GM12878 (cell line): ENCODE measurements around the gene TLDC2. TPM values are rescaled to one million over a fixed set of nuclear protein-coding genes. Genes with fewer than 3 reads are reported as not detected.

Experiments
- CREB1 ChIP-seq: IDR thresholded peaks from 2 replicates; pipeline ENCODE4 v1.6.1; 2012; ENCODE audit warnings: low read depth, mild to moderate bottlenecking, inconsistent platforms
- CREM ChIP-seq: IDR thresholded peaks from 2 replicates; pipeline ENCODE4 v1.6.1; 2014; ENCODE audit warnings: antibody characterized with exemption, low read depth
- IKZF1 ChIP-seq: fragments of 450-650 bp; conservative IDR thresholded peaks from 2 replicates; pipeline ENCODE4 v1.6.1; 2017; ENCODE audit warnings: antibody characterized with exemption, mild to moderate bottlenecking
- LARP7 ChIP-seq: fragments of 450-650 bp; IDR thresholded peaks from 2 replicates; pipeline ENCODE4 v1.6.1; 2017; ENCODE audit warnings: mild to moderate bottlenecking
- MTA2 ChIP-seq: fragments of 450-650 bp; IDR thresholded peaks from 2 replicates; pipeline ENCODE4 v1.6.1; 2016; ENCODE audit warnings: low read depth, mild to moderate bottlenecking, moderate library complexity
- RAD21 ChIP-seq: IDR thresholded peaks from 2 replicates; pipeline ENCODE4 v1.6.1; 2011; ENCODE audit warnings: mild to moderate bottlenecking, low read depth, low read length, moderate library complexity; ENCODE audit not compliant: insufficient read depth
- RFX5 ChIP-seq: IDR thresholded peaks from 2 replicates; pipeline ENCODE4 v1.6.1; 2011; ENCODE audit warnings: low read depth, low read length, improper control_type of control experiment
- ZSCAN29 ChIP-seq: fragments of 450-650 bp; IDR thresholded peaks from 2 replicates; pipeline ENCODE4 v1.6.1; 2017; ENCODE audit warnings: mild to moderate bottlenecking, moderate library complexity
- polyA plus RNA-seq, 11 experiments: library from polyadenylated mRNA; depleted of rRNA in 4 of 11; unstranded in 6 of 11; stranded (reverse) in 5 of 11; fragments of >200 nt; fragmentation: Nextera tagmentation in 4 of 11; fragmentation: Illumina TruSeq in 1 of 11; extraction: Ambion mirVana in 4 of 11; extraction: Trizol in 1 of 11; gene quantifications; 1 replicate in 1 of 11; 2 replicates in 10 of 11; pipeline versions ENCODE4 v1.2.1 to v1.2.3, GENCODE V29; 2011 to 2016; ENCODE audit warnings: inconsistent platforms in 2 of 11, missing spikeins in 2 of 11, low read depth in 1 of 11
- total RNA-seq, 4 experiments: library from RNA; depleted of rRNA in 3 of 4; stranded (reverse); fragments of >200 nt in 3 of 4; fragmentation: Illumina TruSeq in 1 of 4; extraction: Trizol in 1 of 4; gene quantifications; 2 replicates each; pipeline versions ENCODE4 v1.2.1 to v1.2.3, GENCODE V29; 2013 to 2021
- TF ChIP-seq, protein P1 (sequence below): fragments of 450-650 bp; IDR thresholded peaks from 2 replicates; pipeline ENCODE4 v1.6.1; 2017; ENCODE audit warnings: mild to moderate bottlenecking, low read depth, inconsistent platforms; ENCODE audit not compliant: poor library complexity, severe bottlenecking
- TF ChIP-seq, protein P2 (sequence below): fragments of 150-350 bp; IDR thresholded peaks from 2 replicates; pipeline ENCODE4 v1.6.1; 2016; ENCODE audit warnings: low read depth, low read length
- TF ChIP-seq, protein P3 (sequence below): fragments of 450-650 bp; IDR thresholded peaks from 2 replicates; pipeline ENCODE4 v1.6.1; 2017; ENCODE audit warnings: mild to moderate bottlenecking, moderate library complexity
- TF ChIP-seq, protein P4 (sequence below): fragments of 150-350 bp; IDR thresholded peaks from 2 replicates; pipeline ENCODE4 v1.6.1; 2014; ENCODE audit warnings: mild to moderate bottlenecking, low read depth, low read length
- TF ChIP-seq, protein P5 (sequence below): fragments of 450-650 bp; formaldehyde crosslinking; IDR thresholded peaks from 2 replicates; pipeline ENCODE4 v1.5.0; 2022; ENCODE audit warnings: mild to moderate bottlenecking, missing genetic modification characterization

The TLDC2 gene
- total and polyA plus RNA-seq, 10 of the 15 experiments (the other 5 are each of a cell fraction or from before 2014, with no cell fraction given) = 0.05 to 0.41 (median 0.21) TPM

DNA sequence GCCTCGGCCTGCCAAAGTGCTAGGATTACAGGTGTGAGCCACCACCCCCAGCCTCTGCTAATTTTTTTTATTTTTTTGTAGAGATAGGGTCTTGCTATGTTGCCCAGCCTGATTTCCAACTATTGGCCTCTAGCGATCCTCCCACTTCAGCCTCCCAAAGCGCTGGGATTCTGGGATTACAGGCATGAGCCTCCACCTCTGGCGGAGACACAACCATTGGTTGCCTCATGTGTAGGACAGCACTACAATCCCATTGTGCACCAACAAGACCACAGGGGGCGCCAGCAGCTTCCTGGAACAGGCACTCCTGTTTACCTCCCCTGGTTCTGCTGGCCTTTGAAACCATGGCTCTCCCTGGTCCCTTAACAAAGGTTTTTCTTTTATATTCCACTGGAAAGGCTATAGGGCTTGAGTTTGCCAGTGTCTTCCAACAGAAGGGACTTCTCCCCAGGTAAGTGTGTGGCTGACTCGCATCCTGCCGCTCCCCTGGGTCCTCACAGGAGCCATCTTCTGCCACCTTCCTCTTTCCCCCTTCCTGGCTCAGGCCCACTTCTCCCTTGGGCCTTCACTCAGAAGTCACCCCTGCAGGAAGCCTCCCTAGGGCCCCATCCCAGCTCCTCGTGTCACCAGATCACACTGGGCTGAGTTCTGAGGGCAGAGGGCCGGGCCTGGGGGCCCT, 39.2 kb upstream of the TLDC2 start (continued):
- TF ChIP-seq, protein P1, sequence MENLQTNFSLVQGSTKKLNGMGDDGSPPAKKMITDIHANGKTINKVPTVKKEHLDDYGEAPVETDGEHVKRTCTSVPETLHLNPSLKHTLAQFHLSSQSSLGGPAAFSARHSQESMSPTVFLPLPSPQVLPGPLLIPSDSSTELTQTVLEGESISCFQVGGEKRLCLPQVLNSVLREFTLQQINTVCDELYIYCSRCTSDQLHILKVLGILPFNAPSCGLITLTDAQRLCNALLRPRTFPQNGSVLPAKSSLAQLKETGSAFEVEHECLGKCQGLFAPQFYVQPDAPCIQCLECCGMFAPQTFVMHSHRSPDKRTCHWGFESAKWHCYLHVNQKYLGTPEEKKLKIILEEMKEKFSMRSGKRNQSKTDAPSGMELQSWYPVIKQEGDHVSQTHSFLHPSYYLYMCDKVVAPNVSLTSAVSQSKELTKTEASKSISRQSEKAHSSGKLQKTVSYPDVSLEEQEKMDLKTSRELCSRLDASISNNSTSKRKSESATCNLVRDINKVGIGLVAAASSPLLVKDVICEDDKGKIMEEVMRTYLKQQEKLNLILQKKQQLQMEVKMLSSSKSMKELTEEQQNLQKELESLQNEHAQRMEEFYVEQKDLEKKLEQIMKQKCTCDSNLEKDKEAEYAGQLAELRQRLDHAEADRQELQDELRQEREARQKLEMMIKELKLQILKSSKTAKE = peak; percentile 19
- no peak for TF ChIP-seq CREM
- TF ChIP-seq, protein P2, sequence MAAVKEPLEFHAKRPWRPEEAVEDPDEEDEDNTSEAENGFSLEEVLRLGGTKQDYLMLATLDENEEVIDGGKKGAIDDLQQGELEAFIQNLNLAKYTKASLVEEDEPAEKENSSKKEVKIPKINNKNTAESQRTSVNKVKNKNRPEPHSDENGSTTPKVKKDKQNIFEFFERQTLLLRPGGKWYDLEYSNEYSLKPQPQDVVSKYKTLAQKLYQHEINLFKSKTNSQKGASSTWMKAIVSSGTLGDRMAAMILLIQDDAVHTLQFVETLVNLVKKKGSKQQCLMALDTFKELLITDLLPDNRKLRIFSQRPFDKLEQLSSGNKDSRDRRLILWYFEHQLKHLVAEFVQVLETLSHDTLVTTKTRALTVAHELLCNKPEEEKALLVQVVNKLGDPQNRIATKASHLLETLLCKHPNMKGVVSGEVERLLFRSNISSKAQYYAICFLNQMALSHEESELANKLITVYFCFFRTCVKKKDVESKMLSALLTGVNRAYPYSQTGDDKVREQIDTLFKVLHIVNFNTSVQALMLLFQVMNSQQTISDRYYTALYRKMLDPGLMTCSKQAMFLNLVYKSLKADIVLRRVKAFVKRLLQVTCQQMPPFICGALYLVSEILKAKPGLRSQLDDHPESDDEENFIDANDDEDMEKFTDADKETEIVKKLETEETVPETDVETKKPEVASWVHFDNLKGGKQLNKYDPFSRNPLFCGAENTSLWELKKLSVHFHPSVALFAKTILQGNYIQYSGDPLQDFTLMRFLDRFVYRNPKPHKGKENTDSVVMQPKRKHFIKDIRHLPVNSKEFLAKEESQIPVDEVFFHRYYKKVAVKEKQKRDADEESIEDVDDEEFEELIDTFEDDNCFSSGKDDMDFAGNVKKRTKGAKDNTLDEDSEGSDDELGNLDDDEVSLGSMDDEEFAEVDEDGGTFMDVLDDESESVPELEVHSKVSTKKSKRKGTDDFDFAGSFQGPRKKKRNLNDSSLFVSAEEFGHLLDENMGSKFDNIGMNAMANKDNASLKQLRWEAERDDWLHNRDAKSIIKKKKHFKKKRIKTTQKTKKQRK = no peak
- TF ChIP-seq, protein P3, sequence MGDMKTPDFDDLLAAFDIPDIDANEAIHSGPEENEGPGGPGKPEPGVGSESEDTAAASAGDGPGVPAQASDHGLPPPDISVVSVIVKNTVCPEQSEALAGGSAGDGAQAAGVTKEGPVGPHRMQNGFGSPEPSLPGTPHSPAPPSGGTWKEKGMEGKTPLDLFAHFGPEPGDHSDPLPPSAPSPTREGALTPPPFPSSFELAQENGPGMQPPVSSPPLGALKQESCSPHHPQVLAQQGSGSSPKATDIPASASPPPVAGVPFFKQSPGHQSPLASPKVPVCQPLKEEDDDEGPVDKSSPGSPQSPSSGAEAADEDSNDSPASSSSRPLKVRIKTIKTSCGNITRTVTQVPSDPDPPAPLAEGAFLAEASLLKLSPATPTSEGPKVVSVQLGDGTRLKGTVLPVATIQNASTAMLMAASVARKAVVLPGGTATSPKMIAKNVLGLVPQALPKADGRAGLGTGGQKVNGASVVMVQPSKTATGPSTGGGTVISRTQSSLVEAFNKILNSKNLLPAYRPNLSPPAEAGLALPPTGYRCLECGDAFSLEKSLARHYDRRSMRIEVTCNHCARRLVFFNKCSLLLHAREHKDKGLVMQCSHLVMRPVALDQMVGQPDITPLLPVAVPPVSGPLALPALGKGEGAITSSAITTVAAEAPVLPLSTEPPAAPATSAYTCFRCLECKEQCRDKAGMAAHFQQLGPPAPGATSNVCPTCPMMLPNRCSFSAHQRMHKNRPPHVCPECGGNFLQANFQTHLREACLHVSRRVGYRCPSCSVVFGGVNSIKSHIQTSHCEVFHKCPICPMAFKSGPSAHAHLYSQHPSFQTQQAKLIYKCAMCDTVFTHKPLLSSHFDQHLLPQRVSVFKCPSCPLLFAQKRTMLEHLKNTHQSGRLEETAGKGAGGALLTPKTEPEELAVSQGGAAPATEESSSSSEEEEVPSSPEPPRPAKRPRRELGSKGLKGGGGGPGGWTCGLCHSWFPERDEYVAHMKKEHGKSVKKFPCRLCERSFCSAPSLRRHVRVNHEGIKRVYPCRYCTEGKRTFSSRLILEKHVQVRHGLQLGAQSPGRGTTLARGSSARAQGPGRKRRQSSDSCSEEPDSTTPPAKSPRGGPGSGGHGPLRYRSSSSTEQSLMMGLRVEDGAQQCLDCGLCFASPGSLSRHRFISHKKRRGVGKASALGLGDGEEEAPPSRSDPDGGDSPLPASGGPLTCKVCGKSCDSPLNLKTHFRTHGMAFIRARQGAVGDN = peak; percentile 85
- TF ChIP-seq CREB1 = no peak
- no peak for TF ChIP-seq ZSCAN29
- TF ChIP-seq IKZF1 = peak; percentile 83
- 0 out of 2 replicates have a peak, but pooled peaks have one; percentile 25 for TF ChIP-seq MTA2
- TF ChIP-seq LARP7 = 0 out of 2 replicates have a peak, but pooled peaks have one; percentile 23
- TF ChIP-seq, protein P4, sequence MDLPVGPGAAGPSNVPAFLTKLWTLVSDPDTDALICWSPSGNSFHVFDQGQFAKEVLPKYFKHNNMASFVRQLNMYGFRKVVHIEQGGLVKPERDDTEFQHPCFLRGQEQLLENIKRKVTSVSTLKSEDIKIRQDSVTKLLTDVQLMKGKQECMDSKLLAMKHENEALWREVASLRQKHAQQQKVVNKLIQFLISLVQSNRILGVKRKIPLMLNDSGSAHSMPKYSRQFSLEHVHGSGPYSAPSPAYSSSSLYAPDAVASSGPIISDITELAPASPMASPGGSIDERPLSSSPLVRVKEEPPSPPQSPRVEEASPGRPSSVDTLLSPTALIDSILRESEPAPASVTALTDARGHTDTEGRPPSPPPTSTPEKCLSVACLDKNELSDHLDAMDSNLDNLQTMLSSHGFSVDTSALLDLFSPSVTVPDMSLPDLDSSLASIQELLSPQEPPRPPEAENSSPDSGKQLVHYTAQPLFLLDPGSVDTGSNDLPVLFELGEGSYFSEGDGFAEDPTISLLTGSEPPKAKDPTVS = no peak
- TF ChIP-seq RAD21 = peak; percentile 66
- TF ChIP-seq, protein P5, sequence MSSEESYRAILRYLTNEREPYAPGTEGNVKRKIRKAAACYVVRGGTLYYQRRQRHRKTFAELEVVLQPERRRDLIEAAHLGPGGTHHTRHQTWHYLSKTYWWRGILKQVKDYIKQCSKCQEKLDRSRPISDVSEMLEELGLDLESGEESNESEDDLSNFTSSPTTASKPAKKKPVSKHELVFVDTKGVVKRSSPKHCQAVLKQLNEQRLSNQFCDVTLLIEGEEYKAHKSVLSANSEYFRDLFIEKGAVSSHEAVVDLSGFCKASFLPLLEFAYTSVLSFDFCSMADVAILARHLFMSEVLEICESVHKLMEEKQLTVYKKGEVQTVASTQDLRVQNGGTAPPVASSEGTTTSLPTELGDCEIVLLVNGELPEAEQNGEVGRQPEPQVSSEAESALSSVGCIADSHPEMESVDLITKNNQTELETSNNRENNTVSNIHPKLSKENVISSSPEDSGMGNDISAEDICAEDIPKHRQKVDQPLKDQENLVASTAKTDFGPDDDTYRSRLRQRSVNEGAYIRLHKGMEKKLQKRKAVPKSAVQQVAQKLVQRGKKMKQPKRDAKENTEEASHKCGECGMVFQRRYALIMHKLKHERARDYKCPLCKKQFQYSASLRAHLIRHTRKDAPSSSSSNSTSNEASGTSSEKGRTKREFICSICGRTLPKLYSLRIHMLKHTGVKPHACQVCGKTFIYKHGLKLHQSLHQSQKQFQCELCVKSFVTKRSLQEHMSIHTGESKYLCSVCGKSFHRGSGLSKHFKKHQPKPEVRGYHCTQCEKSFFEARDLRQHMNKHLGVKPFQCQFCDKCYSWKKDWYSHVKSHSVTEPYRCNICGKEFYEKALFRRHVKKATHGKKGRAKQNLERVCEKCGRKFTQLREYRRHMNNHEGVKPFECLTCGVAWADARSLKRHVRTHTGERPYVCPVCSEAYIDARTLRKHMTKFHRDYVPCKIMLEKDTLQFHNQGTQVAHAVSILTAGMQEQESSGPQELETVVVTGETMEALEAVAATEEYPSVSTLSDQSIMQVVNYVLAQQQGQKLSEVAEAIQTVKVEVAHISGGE (CRISPR knock-in tag) = no peak
- no peak for TF ChIP-seq RFX5
